IgD-negative memory B cell (primary cell): Measurements from ENCODE around the gene GPANK1. TPM values are rescaled to one million over a fixed set of nuclear protein-coding genes. Genes with fewer than 3 reads are reported as not detected.

Experiments
- H3K27ac Mint-ChIP-seq, 3 donors: one replicate each; pipeline ENCODE4 v1.8.0; 2020 to 2022; ENCODE audit warnings: mild to moderate bottlenecking in 3 of 3, mixed read lengths in 3 of 3, moderate library complexity in 1 of 3
- H3K27me3 Mint-ChIP-seq: one replicate; pipeline ENCODE4 v1.8.0; 2021; ENCODE audit warnings: mixed read lengths
- H3K36me3 Mint-ChIP-seq: one replicate; pipeline ENCODE4 v1.8.0; 2020; ENCODE audit warnings: mild to moderate bottlenecking, mixed read lengths
- H3K4me1 Mint-ChIP-seq, 3 donors: one replicate each; pipeline ENCODE4 v1.8.0; 2020 to 2022; ENCODE audit warnings: mixed read lengths in 3 of 3, mild to moderate bottlenecking in 1 of 3
- H3K4me3 Mint-ChIP-seq, 4 donors: one replicate each; pipeline ENCODE4 v1.8.0; 2020 to 2022; ENCODE audit warnings: mild to moderate bottlenecking in 4 of 4, mixed read lengths in 4 of 4, moderate library complexity in 3 of 4
- H3K9me3 Mint-ChIP-seq, 3 donors: one replicate each; pipeline ENCODE4 v1.8.0; 2020 to 2021; ENCODE audit warnings: mixed read lengths in 3 of 3, mild to moderate bottlenecking in 1 of 3
- polyA plus RNA-seq: library from polyadenylated mRNA; unstranded; fragments of 300-500 nt; fragmentation: Illumina TruSeq; gene quantifications from one replicate; pipeline ENCODE4 v1.2.3, GENCODE V29; 2021

The GPANK1 gene
- polyA plus RNA-seq, 1 donor from 2014 or later, result 24.1 TPM

DNA sequence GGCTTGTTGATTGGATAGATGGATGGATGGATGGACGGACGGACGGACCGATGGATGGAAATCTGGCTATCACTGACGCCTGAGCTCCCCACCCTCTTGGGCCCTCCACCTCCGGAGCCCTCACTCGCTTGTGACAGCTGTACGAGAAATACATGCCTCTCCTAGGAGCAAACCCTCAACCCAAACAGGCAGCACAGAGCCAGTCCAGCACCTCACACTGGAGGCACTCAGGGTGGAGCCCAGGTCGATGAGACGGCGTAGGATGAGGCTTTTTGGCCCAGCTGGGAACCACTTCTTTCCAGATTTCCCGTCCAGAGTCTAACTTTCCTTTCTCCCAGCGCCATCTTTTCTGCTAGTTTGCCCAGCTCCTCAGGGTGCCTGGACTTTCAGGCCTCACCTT, 18.8 kb upstream of the GPANK1 start:
- Mint-ChIP-seq H3K36me3 (no peaks in the 10 kb centered on the region), H3K9me3 (no peaks in the 10 kb centered on the region), H3K27me3 (no peaks in the 10 kb centered on the region), H3K27ac (no peak overlapping the region), H3K4me3 (peak overlapping the region in 1 of 4 donors; percentile 74), H3K4me1 (peaks cover 5 to 18% (median 13%) of the 10 kb centered on the region in 3 donors)

DNA sequence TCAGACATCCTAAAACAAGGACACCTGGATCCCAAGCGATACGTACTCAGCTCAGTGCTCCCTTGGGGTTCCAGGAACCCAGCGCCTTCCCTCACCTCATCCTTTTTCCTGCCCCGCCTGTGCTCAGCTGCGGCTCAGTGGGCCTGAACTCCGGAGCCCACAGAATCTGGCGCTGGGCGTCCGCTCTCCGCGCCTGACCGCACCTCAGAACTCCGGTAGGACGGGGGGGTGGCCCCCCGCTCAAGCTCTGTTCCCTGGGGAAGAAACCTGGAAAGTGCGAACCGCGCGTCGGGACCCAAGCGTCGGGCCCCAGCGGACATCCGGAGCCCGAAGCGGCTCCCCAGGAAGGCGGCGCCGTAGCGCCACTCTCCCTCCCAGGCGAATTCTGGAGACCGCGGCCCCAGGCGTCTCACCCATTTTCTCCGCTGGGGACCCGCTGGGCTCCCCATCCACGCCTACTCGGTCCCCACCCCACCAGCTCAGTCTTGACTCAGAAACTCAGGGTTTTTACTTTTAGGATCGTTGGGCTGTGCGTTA, 16.4 kb upstream of the GPANK1 start:
- Mint-ChIP-seq H3K9me3 (no peaks in the 10 kb centered on the region), H3K27ac (peak overlapping the region; percentile 9 to 35 (median 15)), H3K4me1 (peaks cover 21 to 27% (median 24%) of the 10 kb centered on the region in 3 donors), H3K4me3 (peak overlapping the region; percentile 41 to 91 (median 78)), H3K36me3 (no peaks in the 10 kb centered on the region), H3K27me3 (no peaks in the 10 kb centered on the region)

DNA sequence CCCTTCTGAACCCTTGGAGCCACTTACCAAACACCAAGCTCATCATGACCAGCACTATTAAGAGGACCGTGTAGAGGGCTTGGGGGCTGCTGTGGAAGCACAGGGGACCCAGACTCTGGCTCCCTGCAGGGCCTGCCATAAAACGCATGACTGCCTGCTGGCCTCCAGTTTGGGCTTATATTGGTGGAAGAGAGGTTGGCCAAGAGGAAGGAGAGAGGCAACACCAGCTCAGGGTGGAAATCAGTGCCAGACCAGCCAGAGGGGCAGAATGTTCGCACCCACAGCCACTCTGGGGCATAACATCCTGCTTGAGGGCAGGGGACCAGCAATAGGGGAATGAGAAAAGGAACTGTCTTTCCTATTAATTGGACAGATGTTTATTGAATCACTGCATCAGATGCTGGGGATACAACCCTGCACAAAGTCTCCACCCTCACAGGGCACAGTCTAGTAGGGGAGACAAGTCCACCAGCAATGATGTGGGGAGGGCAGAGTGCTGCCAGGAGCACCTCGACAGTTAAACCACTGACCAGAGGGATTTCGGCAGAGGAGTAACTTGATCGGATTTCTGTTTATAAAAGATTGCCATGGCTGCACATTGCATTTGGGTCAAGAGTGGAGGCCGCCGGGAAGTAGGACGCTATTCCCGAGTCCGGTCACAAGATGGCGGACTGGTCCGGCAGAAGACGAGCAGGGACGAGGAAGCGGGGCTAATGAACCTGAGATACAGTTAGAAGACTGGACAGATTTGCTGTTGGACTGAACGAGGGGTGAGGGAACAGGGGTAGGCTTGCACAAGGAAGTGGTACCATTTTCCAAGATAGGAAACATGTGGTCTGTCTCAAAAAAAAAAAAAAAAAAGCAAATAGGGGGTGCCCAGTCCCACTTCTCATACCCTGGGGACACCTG, 15.7 kb upstream of the GPANK1 start, which contains the start of gene LY6G5C:
Gene LY6G5C (minus strand): TSS at position 842 of the 909 bp plus-strand sequence. CDS start 694 bp downstream, at position 148.
- Mint-ChIP-seq H3K36me3 (no peaks in the 10 kb centered on the region), H3K27ac (peak within 1 kb of the TSS; percentile 10 to 78 (median 15)), H3K4me1 (peaks cover 23 to 30% (median 25%) of the 10 kb centered on the region in 3 donors), H3K9me3 (no peaks in the 10 kb centered on the region), H3K4me3 (peak within 1 kb of the TSS; percentile 41 to 91 (median 78)), H3K27me3 (no peaks in the 10 kb centered on the region)

DNA sequence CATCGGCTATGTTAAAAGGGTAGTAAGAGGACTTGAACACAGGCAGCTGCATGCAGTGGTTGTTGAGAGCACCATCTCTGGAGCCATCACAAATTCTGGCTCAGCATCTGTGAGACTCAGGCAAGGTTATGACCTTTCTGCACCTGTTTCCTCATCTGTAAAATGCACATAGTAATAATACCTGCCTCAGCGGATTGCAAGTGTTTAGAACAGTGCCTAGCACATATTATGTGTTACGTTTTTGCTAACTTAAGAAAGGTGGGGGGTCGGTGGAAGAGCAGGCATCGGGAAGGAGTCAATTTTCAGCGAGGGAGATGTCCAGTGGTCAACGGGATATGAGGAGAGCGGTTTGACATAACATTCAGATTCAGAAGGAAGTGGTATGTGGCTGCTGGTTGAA, 13.2 kb upstream of the GPANK1 start:
- no peaks in the 10 kb centered on the region for H3K9me3 Mint-ChIP-seq
- H3K36me3 Mint-ChIP-seq, result no peaks in the 10 kb centered on the region
- H3K27me3 Mint-ChIP-seq, result no peaks in the 10 kb centered on the region
- peak overlapping the region in 1 of 3 donors; percentile 27 for H3K27ac Mint-ChIP-seq
- no peak overlapping the region for H3K4me3 Mint-ChIP-seq
- peaks cover 23 to 32% (median 25%) of the 10 kb centered on the region in 3 donors for H3K4me1 Mint-ChIP-seq

DNA sequence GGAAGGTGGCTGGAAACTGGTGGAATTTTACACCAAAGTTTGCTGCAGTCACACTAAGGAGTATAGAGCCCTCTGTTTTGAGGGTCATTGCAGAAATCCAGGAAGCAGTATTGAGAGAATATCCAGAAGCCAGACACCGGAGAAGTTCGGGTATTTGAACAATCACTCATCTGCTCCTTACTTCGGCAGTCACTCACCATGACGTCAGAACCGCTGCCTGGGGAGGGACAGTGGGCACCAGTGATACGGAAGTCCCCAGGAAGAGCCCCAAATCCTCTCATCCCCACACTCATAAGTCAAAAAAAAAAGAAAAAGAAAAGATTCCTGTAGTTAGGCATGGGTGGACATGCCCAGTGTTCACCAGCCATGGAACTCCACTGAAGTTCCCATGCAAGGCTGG, 12.1 kb upstream of the GPANK1 start:
- Mint-ChIP-seq H3K4me3 (no peak overlapping the region), H3K4me1 (peaks cover 23 to 34% (median 25%) of the 10 kb centered on the region in 3 donors), H3K9me3 (no peaks in the 10 kb centered on the region), H3K27me3 (no peaks in the 10 kb centered on the region), H3K36me3 (no peaks in the 10 kb centered on the region), H3K27ac (peak overlapping the region in 1 of 3 donors; percentile 90)

DNA sequence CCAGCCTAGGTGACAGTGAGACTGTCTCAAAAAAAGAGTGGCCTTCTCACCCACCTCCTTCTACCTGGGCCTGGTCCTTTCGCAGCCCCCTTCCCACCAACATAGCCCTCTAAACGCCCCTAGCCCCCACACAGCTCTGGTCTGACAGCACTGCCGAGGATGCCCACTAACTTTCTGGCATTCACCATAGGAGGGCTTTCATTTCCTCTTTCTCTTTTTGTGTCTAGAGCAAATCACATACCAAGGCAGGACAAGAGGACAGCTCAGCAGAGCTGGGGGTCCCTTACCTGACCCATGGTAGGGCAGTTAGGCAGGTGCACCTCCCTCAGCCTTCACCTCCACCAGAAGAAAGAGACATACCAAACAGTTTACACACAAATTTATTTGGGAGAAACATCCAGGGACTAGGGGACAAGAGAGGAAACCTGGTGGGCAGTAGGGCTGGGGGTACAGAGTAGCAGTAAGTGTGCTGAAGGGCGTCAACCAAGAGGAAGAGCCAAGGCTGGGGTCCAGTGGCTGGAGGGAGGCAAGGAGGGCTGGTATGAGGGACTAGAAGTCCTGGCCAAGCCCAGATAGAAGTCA, 11.6 kb upstream of the GPANK1 start:
- H3K27me3 Mint-ChIP-seq, result no peaks in the 10 kb centered on the region

DNA sequence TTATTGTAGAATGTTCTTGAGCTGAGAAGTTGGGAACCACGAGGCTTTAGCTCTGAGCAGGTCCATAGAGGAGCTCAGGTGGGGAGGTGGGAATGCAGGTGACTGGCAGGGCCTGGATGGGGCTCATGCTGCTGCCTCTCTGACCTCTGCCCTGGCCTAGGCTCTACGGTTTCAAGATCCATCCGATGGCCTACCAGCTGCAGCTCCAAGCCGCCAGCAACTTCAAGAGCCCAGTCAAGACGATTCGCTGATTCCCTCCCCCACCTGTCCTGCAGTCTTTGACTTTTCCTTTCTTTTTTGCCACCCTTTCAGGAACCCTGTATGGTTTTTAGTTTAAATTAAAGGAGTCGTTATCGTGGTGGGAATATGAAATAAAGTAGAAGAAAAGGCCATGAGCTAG, 4.9 kb upstream of the GPANK1 start, which contains the start of gene LY6G5B:
Gene LY6G5B (plus strand): TSS at position 301 of the 400 bp plus-strand sequence. CDS start 975 bp downstream, outside the sequence.
- peaks cover 1% of the 10 kb centered on the region for H3K27me3 Mint-ChIP-seq
- H3K4me1 Mint-ChIP-seq, result peaks cover 13 to 24% (median 14%) of the 10 kb centered on the region in 3 donors
- peak within 1 kb of the TSS in 2 of 3 donors; percentile 26 to 45 for H3K27ac Mint-ChIP-seq
- H3K4me3 Mint-ChIP-seq, result peak within 1 kb of the TSS in 1 of 4 donors; percentile 43
- no peaks in the 10 kb centered on the region for H3K9me3 Mint-ChIP-seq
- H3K36me3 Mint-ChIP-seq, result no peaks in the 10 kb centered on the region

More for the DNA sequence above, 11.6 kb upstream of the GPANK1 start:
- Mint-ChIP-seq H3K27ac (peak overlapping the region in 2 of 3 donors; percentile 1 to 4), H3K4me3 (no peak overlapping the region), H3K9me3 (no peaks in the 10 kb centered on the region), H3K36me3 (no peaks in the 10 kb centered on the region), H3K4me1 (peaks cover 22 to 32% (median 23%) of the 10 kb centered on the region in 3 donors)

DNA sequence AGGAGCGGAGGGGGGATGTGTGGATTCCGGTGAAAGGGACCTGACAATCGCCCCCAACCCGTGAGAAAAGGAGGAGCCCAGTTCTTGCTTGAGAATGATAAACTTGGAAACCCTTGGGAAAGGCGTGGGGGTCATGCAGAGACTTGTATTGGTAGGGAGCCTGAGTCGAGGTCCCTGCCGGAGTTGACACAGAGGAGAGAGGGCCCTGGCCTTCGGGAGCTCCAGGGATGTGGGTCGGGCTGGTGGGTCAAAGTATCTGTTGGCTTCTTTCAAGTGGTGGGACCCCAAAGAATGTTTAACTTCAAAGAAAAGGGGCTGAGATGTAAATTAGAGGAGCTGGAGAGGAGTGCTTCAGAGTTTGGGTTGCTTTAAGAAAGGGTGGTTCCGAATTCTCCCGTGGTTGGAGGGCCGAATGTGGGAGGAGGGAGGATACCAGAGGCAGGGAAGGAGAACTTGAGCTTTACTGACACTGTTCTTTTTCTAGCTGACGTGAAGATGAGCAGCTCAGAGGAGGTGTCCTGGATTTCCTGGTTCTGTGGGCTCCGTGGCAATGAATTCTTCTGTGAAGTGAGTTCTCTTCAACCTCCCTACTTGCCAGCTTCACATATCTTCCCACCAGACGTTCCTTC, 1.7 kb upstream of the GPANK1 start:
- Mint-ChIP-seq H3K27ac (peak overlapping the region; percentile 92 to 99 (median 98)), H3K27me3 (peaks cover 1% of the 10 kb centered on the region), H3K36me3 (no peaks in the 10 kb centered on the region), H3K4me3 (peak overlapping the region; percentile 92 to 98 (median 94)), H3K9me3 (no peaks in the 10 kb centered on the region), H3K4me1 (peaks cover 21 to 45% (median 28%) of the 10 kb centered on the region in 3 donors)

DNA sequence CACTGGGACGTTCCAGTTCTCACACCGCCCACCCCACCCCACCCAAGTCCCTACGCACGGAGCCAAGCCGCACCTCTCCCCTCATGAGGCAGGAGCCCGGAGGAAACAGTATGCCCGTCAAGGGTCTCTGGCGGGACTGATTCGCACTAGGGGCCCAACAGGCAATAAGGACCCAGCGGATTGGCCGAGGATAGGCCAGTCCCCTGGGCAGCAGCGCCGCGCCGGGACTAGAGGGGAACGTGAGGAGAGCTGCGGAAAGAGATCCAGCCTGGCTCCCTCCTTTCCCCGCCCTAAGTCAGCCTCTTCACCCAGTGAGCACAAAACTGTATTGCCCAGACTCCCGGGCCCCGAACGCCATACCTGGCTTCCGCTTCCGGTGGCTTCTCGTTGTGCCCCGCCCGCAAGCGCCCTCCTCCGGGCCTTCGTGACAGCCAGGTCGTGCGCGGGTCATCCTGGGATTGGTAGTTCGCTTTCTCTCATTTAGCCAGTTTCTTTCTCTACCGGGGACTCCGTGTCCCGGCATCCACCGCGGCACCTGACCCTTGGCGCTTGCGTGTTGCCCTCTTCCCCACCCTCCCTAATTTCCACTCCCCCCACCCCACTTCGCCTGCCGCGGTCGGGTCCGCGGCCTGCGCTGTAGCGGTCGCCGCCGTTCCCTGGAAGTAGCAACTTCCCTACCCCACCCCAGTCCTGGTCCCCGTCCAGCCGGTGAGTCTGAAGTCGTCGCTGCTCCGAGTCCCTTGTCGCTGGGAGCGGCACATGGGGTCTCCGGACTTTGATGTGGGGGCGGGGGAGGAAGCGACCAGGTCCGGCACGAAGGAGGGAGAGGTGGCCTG, 922 bp upstream of the GPANK1 start, which contains the start of gene CSNK2B:
Gene CSNK2B (plus strand): TSS at position 580 of the 836 bp plus-strand sequence. CDS start 752 bp downstream, outside the sequence.
- peaks cover 21 to 50% (median 33%) of the 10 kb centered on the region in 3 donors for H3K4me1 Mint-ChIP-seq
- H3K9me3 Mint-ChIP-seq, result no peaks in the 10 kb centered on the region
- no peaks in the 10 kb centered on the region for H3K36me3 Mint-ChIP-seq
- peaks cover 1% of the 10 kb centered on the region for H3K27me3 Mint-ChIP-seq
- peak within 1 kb of the TSS; percentile 92 to 99 (median 98) for H3K27ac Mint-ChIP-seq
- peak within 1 kb of the TSS; percentile 92 to 98 (median 94) for H3K4me3 Mint-ChIP-seq

DNA sequence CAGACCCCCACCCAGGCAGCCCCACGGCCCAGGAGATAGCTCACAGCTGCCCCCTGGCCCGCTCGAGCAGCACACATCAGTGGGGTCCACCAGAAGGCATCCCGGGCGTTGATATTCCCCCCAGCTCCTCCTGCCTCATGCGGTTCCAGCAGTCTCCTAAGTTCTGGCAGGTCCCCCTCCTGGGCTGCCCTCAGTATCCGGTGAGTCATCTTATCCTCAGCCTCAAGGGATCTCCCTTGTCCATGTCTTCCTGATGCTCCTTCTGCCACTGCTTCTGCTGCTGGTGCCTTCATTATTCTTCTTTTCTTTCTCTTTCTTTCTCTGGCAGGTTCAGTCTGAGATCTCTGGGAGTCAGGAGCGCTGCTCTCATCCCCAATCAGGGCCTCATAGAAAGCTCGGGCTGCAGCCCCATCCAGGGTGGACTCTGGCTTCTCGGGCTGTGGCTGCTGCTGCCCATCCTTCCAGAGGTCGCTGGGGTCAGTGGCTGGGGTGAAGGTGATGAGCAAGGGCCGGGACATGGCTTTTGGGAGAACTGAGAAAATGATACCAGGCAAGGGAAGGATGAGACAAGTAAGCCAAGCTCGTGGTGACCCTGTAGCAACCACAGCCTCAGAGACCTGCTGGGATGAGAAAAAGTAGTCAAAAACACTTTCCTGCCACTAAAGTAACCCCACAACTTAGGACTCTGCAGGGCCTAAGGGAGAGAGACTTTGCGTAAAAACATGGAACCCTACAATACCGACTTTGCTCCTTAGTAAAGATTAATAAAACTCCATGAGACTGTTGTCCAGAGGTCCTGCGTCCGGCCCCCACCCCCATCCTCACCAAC, 622 bp downstream of the GPANK1 start:
- peak overlapping the region; percentile 92 to 98 (median 94) for H3K4me3 Mint-ChIP-seq
- H3K4me1 Mint-ChIP-seq, result peaks cover 28 to 58% (median 41%) of the 10 kb centered on the region in 3 donors
- H3K27ac Mint-ChIP-seq, result peak overlapping the region; percentile 92 to 99 (median 98)
- no peaks in the 10 kb centered on the region for H3K9me3 Mint-ChIP-seq
- peaks cover 2% of the 10 kb centered on the region for H3K36me3 Mint-ChIP-seq
- H3K27me3 Mint-ChIP-seq, result peaks cover 1% of the 10 kb centered on the region

DNA sequence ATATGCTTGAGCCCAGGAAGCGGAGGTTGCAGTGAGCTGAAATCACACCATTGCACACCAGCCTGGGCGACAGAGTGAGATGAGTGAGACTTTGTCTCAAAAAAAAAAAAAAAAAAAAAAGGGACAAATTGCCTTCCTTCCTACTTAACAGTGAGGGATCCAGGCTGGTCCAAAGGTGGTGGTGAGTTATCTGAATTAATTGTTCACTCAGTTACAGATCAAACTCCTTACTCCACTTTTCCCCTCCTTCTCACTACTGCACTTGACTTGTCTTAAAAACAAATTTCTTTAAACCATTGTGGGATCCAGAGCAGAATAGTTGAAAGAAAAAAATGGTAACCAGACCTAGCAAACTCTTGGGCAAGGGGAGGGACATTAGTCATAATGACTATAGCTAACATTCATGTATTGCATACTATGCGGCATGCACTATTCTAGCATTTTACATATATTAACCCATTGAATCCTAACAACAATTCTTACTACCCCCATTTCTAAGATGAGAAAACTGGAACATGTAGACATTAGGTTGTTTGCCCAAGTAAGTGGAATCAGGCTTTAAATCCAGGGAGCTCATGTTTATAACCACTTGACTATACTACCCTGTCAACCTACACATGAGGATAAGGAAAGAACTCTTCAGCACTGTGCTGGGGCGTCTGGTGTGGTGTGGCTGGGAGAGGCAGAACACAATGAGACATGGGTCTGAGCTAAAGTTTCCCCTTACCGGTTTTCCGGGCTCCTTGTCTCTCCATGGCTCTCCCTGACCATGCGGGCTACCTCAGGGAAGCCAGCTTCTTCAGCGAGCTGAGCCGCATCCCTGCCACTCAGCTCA, 1.5 kb downstream of the GPANK1 start:
- peaks cover 1% of the 10 kb centered on the region for H3K27me3 Mint-ChIP-seq
- no peaks in the 10 kb centered on the region for H3K9me3 Mint-ChIP-seq
- H3K27ac Mint-ChIP-seq, result peak overlapping the region; percentile 92 to 99 (median 98)
- peaks cover 30 to 62% (median 47%) of the 10 kb centered on the region in 3 donors for H3K4me1 Mint-ChIP-seq
- H3K36me3 Mint-ChIP-seq, result peaks cover 2% of the 10 kb centered on the region
- peak overlapping the region; percentile 68 to 95 (median 92) for H3K4me3 Mint-ChIP-seq

DNA sequence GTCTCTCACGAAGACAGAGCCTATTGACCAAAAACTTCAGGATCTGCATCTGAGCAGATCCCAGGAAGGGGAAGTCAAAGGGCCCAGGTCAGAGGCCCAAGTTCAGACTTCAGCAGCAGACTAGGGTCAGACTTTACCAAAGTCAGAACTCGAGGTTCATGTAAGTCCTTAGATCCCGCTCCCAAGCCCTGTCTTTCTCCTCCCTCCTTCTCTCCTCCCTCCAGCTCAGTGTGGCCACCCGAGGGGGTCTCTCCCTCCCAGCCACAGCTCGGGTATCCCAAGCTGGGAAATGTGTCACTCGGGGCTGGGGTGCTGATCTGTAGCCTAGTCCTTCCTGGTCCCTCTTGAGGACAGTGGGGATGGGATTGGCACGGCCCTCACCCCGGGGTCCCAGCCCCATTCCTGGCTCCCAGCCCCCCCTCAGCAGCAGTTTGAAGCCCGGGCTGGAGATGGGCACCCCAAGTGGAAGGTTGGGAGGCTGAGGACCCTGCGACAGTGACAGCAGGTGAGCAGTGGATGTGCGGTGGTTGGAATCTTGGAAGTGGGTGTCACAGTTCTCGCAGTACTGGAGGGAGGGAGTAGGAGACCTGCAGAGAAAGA, 2.6 kb downstream of the GPANK1 start:
- Mint-ChIP-seq H3K27me3 (peaks cover 1% of the 10 kb centered on the region), H3K27ac (peak overlapping the region in 2 of 3 donors; percentile 80 to 84), H3K9me3 (no peaks in the 10 kb centered on the region), H3K4me3 (peak overlapping the region in 3 of 4 donors; percentile 70 to 98 (median 93)), H3K4me1 (peaks cover 35 to 63% (median 54%) of the 10 kb centered on the region in 3 donors), H3K36me3 (peaks cover 3% of the 10 kb centered on the region)
